A673 (cell line): ENCODE data around the gene SLC7A1.

Experiments
- EZH2 ChIP-seq: fragments of 200-600 bp; sonication (generic); IDR thresholded peaks from 2 replicates; pipeline ENCODE4 v1.6.1; 2017; ENCODE audit warnings: borderline replicate concordance, low read depth, mild to moderate bottlenecking, mixed read lengths, antibody characterized with exemption, low read length; ENCODE audit not compliant: poor library complexity, severe bottlenecking
- TF ChIP-seq, protein P1 (sequence below): fragments of 300-800, 200-600 bp; sonication (generic); conservative IDR thresholded peaks from 2 replicates; pipeline ENCODE4 v1.5.1; 2017; ENCODE audit warnings: low read depth, mild to moderate bottlenecking, antibody characterized with exemption, low read length, moderate library complexity, mixed read lengths

DNA sequence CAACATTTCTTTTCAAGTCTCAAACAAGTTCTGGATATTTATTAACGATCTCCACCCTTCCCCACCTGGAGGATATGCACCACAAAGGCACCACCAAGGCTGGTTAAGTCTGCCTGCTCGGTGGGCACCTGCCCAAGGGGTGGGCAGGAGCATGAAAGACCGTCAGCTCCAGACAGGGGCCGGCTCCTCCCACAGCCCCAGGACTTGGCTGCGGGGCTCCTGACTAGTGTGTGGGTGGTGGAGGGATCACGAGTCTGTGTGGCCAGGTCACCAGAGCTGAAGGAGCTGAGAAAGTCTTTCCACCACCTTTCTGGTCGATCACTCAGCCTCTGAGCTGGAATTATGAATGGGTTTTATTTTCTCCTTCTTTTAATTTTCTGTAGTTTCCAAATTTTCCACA lies 7.8 kb downstream of the SLC7A1 start:
- TF ChIP-seq, protein P1, sequence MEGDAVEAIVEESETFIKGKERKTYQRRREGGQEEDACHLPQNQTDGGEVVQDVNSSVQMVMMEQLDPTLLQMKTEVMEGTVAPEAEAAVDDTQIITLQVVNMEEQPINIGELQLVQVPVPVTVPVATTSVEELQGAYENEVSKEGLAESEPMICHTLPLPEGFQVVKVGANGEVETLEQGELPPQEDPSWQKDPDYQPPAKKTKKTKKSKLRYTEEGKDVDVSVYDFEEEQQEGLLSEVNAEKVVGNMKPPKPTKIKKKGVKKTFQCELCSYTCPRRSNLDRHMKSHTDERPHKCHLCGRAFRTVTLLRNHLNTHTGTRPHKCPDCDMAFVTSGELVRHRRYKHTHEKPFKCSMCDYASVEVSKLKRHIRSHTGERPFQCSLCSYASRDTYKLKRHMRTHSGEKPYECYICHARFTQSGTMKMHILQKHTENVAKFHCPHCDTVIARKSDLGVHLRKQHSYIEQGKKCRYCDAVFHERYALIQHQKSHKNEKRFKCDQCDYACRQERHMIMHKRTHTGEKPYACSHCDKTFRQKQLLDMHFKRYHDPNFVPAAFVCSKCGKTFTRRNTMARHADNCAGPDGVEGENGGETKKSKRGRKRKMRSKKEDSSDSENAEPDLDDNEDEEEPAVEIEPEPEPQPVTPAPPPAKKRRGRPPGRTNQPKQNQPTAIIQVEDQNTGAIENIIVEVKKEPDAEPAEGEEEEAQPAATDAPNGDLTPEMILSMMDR, result no peak
- no peak for TF ChIP-seq EZH2
